Measurements from ENCODE around the gene EIF5A2. TPM values are rescaled to one million over a fixed set of nuclear protein-coding genes. Genes with fewer than 3 reads are reported as not detected.

Gene EIF5A2
- total RNA-seq, 4 donors from 2014 or later: 0.57 to 5.0 (median 1.8) TPM

GRCh38 chr3:170848292-170848917 lies 60.0 kb downstream of the EIF5A2 start:
- Histone ChIP-seq H3K27me3 (no peaks in the 10 kb centered on the region), H3K4me3 (no peak overlapping the region), H3K9me3 (no peaks in the 10 kb centered on the region), H3K27ac (no peak overlapping the region), H3K36me3 (no peaks in the 10 kb centered on the region), H3K4me1 (no peaks in the 10 kb centered on the region)
- no peak for TF ChIP-seq POLR2A (IDR thresholded peaks at IDR 0.05)
- peak in 4 of 6 experiments; percentile 25 to 40 (median 36) for TF ChIP-seq CTCF (IDR thresholded peaks at IDR 0.05)
- DNase-seq: no peak

GRCh38 chr3:170844377-170844776 lies 64.1 kb downstream of the EIF5A2 start:
- Histone ChIP-seq H3K27ac (no peak overlapping the region), H3K27me3 (no peaks in the 10 kb centered on the region), H3K4me1 (no peaks in the 10 kb centered on the region), H3K9me3 (no peaks in the 10 kb centered on the region), H3K36me3 (no peaks in the 10 kb centered on the region), H3K4me3 (no peak overlapping the region)
- DNase-seq: no peak
- TF ChIP-seq POLR2A (IDR thresholded peaks at IDR 0.05) (no peak), CTCF (IDR thresholded peaks at IDR 0.05) (no peak)

- no peaks in the 10 kb centered on the region for H3K36me3 ChIP-seq
- DNase-seq: no peak
- H3K27ac ChIP-seq: no peak overlapping the region
- TF ChIP-seq POLR2A (IDR thresholded peaks at IDR 0.05) (no peak), CTCF (IDR thresholded peaks at IDR 0.05) (no peak)
- H3K27me3 ChIP-seq: no peaks in the 10 kb centered on the region
- no peaks in the 10 kb centered on the region for H3K9me3 ChIP-seq
- no peak overlapping the region for H3K4me3 ChIP-seq
- H3K4me1 ChIP-seq: no peaks in the 10 kb centered on the region
Observed at GRCh38 chr3:170840291-170840859, 68.1 kb downstream of the EIF5A2 start.

DNA sequence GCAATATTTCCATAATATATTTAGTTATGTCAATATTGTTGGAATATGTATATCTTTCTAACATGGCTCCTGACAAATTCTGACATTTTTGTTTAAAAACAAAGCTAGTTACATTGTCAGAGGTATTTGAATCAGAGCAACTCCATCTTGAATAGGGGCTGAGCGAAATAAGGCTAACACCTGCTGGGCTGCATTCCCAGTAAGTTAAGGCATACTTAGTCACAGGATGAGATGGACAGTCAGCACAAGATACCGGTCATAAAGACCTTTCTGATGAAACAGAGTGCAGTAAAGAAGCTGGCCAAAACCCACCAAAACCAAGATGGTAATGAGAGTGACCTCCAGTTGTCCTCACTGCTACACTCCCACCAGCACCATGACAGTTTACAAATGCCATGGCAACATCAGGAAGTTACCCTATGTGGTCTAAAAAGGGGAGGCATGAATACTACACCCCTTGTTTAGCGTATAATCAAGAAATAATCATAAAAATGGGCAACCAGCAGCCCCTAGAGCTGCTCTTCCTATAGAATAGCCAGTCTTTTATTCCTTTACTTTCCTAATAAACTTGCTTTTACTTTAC lies 68.8 kb downstream of the EIF5A2 start:
- no peak overlapping the region for H3K4me3 ChIP-seq
- TF ChIP-seq POLR2A (IDR thresholded peaks at IDR 0.05) (no peak), CTCF (IDR thresholded peaks at IDR 0.05) (no peak)
- no peaks in the 10 kb centered on the region for H3K36me3 ChIP-seq
- no peak overlapping the region for H3K27ac ChIP-seq
- H3K9me3 ChIP-seq: no peaks in the 10 kb centered on the region
- H3K4me1 ChIP-seq: no peaks in the 10 kb centered on the region
- DNase-seq: no peak
- no peaks in the 10 kb centered on the region for H3K27me3 ChIP-seq

Other genes with a start within 250 kb of the EIF5A2 start
- gene RPL22L1, start 38.4 kb downstream of the EIF5A2 start, total RNA-seq: 10 to 100 TPM; 27.5 to 65.2 (median 29.0) TPM
- 100 to 1,000 TPM in 2 of 4 donors, 10 to 100 TPM in 1, 1 to 10 TPM in 1; 2.5 to 115 (median 92.7) TPM for gene SLC2A2, start 118.1 kb upstream of the EIF5A2 start, total RNA-seq